AG04449 (cell line): Measurements from ENCODE around the gene WWC2.

Experiments used
- CTCF ChIA-PET: fragments of 350-600 bp; formaldehyde crosslinking; extraction: SDS; loops from one replicate; lab custom pipeline; 2021; ENCODE audit warnings: antibody characterized with exemption; lab: Yijun Ruan, JAX
- POLR2A ChIA-PET: fragments of 400-600, 350-600 bp; formaldehyde crosslinking; extraction: SDS; loops from one replicate; lab custom pipeline; 2020; ENCODE audit warnings: antibody characterized with exemption, inconsistent platforms; lab: Yijun Ruan, JAX
- DNase-seq: peaks from one replicate; pipeline ENCODE4 v3.0.0-alpha.2; 2010; ENCODE audit warnings: low read depth, low spot score
- H3K4me3 ChIP-seq: 2 replicates; pipeline ENCODE4 v1.5.1; 2011; ENCODE audit warnings: low read depth, mild to moderate bottlenecking, control low read depth, low read length
- TF ChIP-seq, protein P1 (sequence below): IDR thresholded peaks from one replicate; pipeline ENCODE4 v1.5.1; 2011; ENCODE audit warnings: mild to moderate bottlenecking, moderate library complexity, low read length, control low read depth, inconsistent platforms; ENCODE audit not compliant: insufficient read depth; ENCODE audit errors: missing control alignments

The WWC2 gene

GRCh38 chr4:183288955-183289354, 189.9 kb downstream of the WWC2 start:
- DNase-seq = no peak
- TF ChIP-seq, protein P1, sequence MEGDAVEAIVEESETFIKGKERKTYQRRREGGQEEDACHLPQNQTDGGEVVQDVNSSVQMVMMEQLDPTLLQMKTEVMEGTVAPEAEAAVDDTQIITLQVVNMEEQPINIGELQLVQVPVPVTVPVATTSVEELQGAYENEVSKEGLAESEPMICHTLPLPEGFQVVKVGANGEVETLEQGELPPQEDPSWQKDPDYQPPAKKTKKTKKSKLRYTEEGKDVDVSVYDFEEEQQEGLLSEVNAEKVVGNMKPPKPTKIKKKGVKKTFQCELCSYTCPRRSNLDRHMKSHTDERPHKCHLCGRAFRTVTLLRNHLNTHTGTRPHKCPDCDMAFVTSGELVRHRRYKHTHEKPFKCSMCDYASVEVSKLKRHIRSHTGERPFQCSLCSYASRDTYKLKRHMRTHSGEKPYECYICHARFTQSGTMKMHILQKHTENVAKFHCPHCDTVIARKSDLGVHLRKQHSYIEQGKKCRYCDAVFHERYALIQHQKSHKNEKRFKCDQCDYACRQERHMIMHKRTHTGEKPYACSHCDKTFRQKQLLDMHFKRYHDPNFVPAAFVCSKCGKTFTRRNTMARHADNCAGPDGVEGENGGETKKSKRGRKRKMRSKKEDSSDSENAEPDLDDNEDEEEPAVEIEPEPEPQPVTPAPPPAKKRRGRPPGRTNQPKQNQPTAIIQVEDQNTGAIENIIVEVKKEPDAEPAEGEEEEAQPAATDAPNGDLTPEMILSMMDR = no peak
- ChIA-PET CTCF (interaction anchor here (1.2 kb wide), 1 partner anchor 118 kb away, joined by 4 read pairs; no protein-coding TSS in a partner anchor), POLR2A (no interaction called here)
- H3K4me3 ChIP-seq = no peak overlapping the region

DNA sequence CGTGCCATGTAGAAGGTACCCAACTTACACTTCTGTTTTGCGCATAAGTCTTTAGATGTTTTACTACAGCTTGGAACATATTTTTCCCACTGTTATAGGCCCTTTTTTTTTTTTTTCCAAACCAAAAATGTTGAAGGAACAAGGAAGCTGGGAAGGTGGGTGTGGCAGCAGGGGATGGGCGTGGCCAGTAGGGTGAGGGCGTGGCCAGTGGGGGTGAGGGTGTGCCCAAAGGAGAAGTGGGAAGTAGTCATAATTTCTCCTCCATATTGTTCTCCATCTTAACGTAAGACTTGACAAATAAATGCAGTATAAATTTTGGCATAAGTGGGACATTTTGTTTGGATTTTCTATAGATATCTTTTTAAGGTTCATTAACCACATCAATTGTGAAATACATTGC, 190.6 kb downstream of the WWC2 start:
- no peak overlapping the region for H3K4me3 ChIP-seq
- TF ChIP-seq, protein P1 = no peak
- CTCF ChIA-PET = interaction anchor here (1.2 kb wide), 1 partner anchor 118 kb away, joined by 4 read pairs; no protein-coding TSS in a partner anchor
- POLR2A ChIA-PET = no interaction called here
- no peak for DNase-seq

GRCh38 chr4:183291070-183291469, 192.0 kb downstream of the WWC2 start:
- CTCF ChIA-PET = interaction anchor here (1.2 to 1.6 kb wide), 2 partner anchors 29 to 116 kb away, joined by 4 to 6 read pairs; no protein-coding TSS in a partner anchor
- POLR2A ChIA-PET = no interaction called here
- no peak for DNase-seq
- TF ChIP-seq, protein P1 = no peak
- H3K4me3 ChIP-seq = no peak overlapping the region

- TF ChIP-seq, protein P1 = no peak
- POLR2A ChIA-PET = no interaction called here
- H3K4me3 ChIP-seq = no peak overlapping the region
- DNase-seq = no peak
- CTCF ChIA-PET = interaction anchor here (2.8 kb wide), 1 partner anchor 33 kb away, joined by 10 read pairs; no protein-coding TSS in a partner anchor
These were observed 196.7 kb downstream of the WWC2 start for GRCh38 chr4:183295711-183296110.

GRCh38 chr4:183297675-183298074, 198.6 kb downstream of the WWC2 start:
- ChIA-PET CTCF (interaction anchor here (0.9 to 1.9 kb wide), 4 partner anchors 13 to 110 kb away, joined by 3 to 9 read pairs (median 4); no protein-coding TSS in a partner anchor), POLR2A (no interaction called here)
- H3K4me3 ChIP-seq = no peak overlapping the region
- TF ChIP-seq, protein P1 = no peak
- DNase-seq = no peak

- ChIA-PET POLR2A (no interaction called here), CTCF (no interaction called here)
- TF ChIP-seq, protein P1 = no peak
- no peak for DNase-seq
- no peak overlapping the region for H3K4me3 ChIP-seq
These were observed 200.4 kb downstream of the WWC2 start for GRCh38 chr4:183299464-183299863.
